Ovary (tissue), 3 donors: ENCODE measurements around the gene PLSCR3.

ENCODE experiments used
- EP300 ChIP-seq: sonication (generic); formaldehyde crosslinking; IDR thresholded peaks from one replicate; pipeline ENCODE4 v1.6.1; 2017; ENCODE audit warnings: antibody characterized with exemption
- TF ChIP-seq, protein P1 (sequence below), 3 donors: fragments of 450-650 bp in 2 of 3; fragments of 200-600 bp in 1 of 3; IDR thresholded peaks; one replicate each; pipeline versions ENCODE4 v1.5.1 to v1.8.0; 2016 to 2022; ENCODE audit warnings: antibody characterized with exemption in 3 of 3, mild to moderate bottlenecking in 1 of 3
- donor health status: DM: no; HTN: no; CAD: no.

DNA sequence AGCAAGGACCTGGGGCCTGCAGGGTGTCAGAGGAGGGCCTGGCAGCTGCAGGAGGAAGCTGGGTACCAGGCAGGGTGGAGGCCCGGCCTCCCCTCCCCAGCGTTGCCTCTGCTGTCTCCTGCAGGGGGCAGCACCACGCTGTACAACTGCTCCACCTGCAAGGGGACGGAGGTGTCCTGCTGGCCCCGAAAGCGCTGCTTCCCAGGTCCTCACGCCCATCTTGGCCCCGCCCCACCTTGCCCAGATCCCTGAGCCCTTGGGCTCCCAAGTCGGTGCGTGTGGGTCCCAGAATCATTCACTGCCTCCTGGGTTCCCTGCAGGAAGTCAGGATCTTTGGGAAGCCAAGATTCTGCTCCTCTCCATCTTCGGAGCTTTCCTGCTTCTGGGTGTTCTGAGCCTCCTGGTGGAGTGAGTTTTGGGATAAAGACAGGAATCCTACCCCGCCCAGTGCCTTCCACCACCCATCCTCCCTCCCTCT is 38.2 kb downstream of the PLSCR3 start:
- TF ChIP-seq, protein P1, sequence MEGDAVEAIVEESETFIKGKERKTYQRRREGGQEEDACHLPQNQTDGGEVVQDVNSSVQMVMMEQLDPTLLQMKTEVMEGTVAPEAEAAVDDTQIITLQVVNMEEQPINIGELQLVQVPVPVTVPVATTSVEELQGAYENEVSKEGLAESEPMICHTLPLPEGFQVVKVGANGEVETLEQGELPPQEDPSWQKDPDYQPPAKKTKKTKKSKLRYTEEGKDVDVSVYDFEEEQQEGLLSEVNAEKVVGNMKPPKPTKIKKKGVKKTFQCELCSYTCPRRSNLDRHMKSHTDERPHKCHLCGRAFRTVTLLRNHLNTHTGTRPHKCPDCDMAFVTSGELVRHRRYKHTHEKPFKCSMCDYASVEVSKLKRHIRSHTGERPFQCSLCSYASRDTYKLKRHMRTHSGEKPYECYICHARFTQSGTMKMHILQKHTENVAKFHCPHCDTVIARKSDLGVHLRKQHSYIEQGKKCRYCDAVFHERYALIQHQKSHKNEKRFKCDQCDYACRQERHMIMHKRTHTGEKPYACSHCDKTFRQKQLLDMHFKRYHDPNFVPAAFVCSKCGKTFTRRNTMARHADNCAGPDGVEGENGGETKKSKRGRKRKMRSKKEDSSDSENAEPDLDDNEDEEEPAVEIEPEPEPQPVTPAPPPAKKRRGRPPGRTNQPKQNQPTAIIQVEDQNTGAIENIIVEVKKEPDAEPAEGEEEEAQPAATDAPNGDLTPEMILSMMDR (IDR thresholded peaks at IDR 0.05) = peak; percentile 47 to 74 (median 69)
- no peak for TF ChIP-seq EP300
